Left lung (tissue), 10 donors: Measurements from ENCODE around the gene TAOK1. TPM values are rescaled to one million over a fixed set of nuclear protein-coding genes. Genes with fewer than 3 reads are reported as not detected.
"Not testable (repeated sequence)": the region's sequence is repeated elsewhere in the genome, so short reads cannot be mapped to it uniquely, and the experiment has no call there.

Source experiments
- ATAC-seq: fragments of 200-7000 bp; cut with Tn5 transposase; one replicate; pipeline ENCODE4 v1.9.1; 2020; ENCODE audit warnings: moderate library complexity
- DNase-seq, 4 donors: peaks; one replicate each; pipeline ENCODE4 v3.0.0-alpha.2; 2013 to 2020
- H3K27ac ChIP-seq, 2 donors: fragments of 200-600 bp; sonication (generic) in 1 of 2; one replicate each; pipeline versions ENCODE4 v1.5.0 to v1.8.0; 2020 to 2021
- H3K27me3 ChIP-seq, 2 donors: fragments of 200-600 bp; sonication (generic) in 1 of 2; one replicate each; pipeline versions ENCODE4 v1.5.0 to v1.8.0; 2020 to 2021
- H3K36me3 ChIP-seq, 2 donors: fragments of 200-600 bp; sonication (generic) in 1 of 2; one replicate each; pipeline versions ENCODE4 v1.5.0 to v1.8.0; 2020 to 2021
- H3K4me1 ChIP-seq, 2 donors: fragments of 200-600 bp; one replicate each; pipeline ENCODE4 v1.8.0; 2021
- H3K4me3 ChIP-seq, 2 donors: fragments of 200-600 bp; sonication (generic) in 1 of 2; one replicate each; pipeline versions ENCODE4 v1.5.0 to v1.8.0; 2020 to 2021; ENCODE audit warnings: mild to moderate bottlenecking in 1 of 2
- H3K9me3 ChIP-seq, 2 donors: fragments of 200-600 bp; sonication (generic) in 1 of 2; one replicate each; pipeline versions ENCODE4 v1.5.0 to v1.8.0; 2020 to 2021
- intact Hi-C, 2 donors: fragments of 100-400 bp; cut with DNase I; formaldehyde crosslinking; loops; one replicate each; pipeline versions ENCODE4 v1.11.2 to v1.14.2; 2022
- polyA plus RNA-seq, 6 donors: library from polyadenylated mRNA; unstranded; fragments of 120-200 nt; gene quantifications; one replicate each; pipeline ENCODE4 v1.2.1, GENCODE V29; 2013; ENCODE audit not compliant: insufficient read length in 6 of 6
- total RNA-seq, 2 donors: library from RNA; stranded (reverse); fragmentation: NEBNext Ultra II Directional; extraction: Animal tissue kit (Norgen Biotek cat#: 25700); gene quantifications; one replicate each; pipeline ENCODE4 v1.2.1, GENCODE V29; 2021
- TF ChIP-seq, protein P1 (sequence below), 2 donors: fragments of 200-600 bp; sonication (generic) in 1 of 2; IDR thresholded peaks; one replicate each; pipeline versions ENCODE4 v1.5.0 to v1.8.0; 2021; ENCODE audit warnings: antibody characterized with exemption in 2 of 2
- donor health status: DM: no; HTN: yes; CAD: no.
- donor health status: DM: no; HTN: no; CAD: no.

TAOK1 gene
- total and polyA plus RNA-seq, 8 donors, result 43.4 to 66.0 (median 46.3) TPM

DNA sequence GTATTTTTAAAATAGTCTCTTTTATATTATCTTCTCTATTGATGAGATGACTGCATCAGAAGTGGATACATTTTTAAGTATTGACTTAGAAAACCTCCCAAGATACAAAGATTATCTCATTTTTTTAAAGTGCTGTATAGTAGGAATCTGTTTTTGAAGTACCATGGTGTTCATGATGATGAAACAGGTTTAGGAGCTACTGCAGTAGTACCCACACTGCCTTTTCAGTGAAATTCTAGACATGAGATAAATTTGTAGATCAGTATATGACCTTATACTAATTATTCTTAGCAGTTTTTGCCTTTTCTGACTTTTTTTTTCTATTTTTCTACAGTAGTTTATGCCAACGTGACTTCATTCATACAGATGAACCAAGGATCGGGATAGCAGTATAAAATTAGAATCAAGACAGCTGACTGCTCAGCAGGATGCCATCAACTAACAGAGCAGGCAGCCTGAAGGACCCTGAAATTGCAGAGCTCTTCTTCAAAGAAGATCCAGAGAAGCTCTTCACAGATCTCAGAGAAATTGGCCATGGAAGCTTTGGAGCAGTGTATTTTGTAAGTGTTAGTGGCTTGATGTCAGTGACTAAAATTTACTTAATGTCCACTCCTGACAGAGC, 61.1 kb downstream of the TAOK1 start:
- TF ChIP-seq, protein P1, sequence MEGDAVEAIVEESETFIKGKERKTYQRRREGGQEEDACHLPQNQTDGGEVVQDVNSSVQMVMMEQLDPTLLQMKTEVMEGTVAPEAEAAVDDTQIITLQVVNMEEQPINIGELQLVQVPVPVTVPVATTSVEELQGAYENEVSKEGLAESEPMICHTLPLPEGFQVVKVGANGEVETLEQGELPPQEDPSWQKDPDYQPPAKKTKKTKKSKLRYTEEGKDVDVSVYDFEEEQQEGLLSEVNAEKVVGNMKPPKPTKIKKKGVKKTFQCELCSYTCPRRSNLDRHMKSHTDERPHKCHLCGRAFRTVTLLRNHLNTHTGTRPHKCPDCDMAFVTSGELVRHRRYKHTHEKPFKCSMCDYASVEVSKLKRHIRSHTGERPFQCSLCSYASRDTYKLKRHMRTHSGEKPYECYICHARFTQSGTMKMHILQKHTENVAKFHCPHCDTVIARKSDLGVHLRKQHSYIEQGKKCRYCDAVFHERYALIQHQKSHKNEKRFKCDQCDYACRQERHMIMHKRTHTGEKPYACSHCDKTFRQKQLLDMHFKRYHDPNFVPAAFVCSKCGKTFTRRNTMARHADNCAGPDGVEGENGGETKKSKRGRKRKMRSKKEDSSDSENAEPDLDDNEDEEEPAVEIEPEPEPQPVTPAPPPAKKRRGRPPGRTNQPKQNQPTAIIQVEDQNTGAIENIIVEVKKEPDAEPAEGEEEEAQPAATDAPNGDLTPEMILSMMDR (IDR thresholded peaks at IDR 0.05), result no peak
- Histone ChIP-seq H3K4me3 (no peak overlapping the region), H3K27me3 (no peaks in the 10 kb centered on the region), H3K27ac (no peak overlapping the region), H3K9me3 (no peaks in the 10 kb centered on the region), H3K36me3 (peaks cover 0 to 41% of the 10 kb centered on the region in 2 donors), H3K4me1 (peaks cover 0 to 4% of the 10 kb centered on the region in 2 donors)
- no peak for ATAC-seq
- no peak for DNase-seq
- intact Hi-C loops, result no loop called here

DNA sequence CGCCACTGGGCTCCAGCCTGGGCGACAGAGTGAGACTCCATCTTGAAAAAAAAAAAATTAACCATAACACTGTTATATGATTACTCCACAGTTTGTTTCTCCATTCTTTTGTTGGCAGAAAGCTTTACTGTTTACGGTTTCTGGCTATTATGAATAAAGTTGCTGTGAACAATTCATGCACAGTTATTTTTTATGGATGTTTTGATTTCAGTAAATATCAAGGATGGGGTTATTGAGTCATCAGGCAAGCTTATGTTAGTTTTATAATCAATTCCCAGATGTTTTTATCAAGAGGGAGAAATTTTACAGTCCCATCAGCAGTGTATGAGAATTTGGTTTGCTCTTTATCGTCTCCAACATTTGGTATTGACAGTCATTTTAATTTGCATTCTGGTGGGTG, 67.9 kb downstream of the TAOK1 start:
- H3K4me3 ChIP-seq, result no peak overlapping the region
- intact Hi-C loops, result no loop called here
- ATAC-seq (no peak), DNase-seq (no peak)
- H3K36me3 ChIP-seq, result peaks cover 0 to 30% of the 10 kb centered on the region in 2 donors
- H3K27ac ChIP-seq, result no peak overlapping the region
- H3K9me3 ChIP-seq, result no peaks in the 10 kb centered on the region
- TF ChIP-seq, protein P1 (IDR thresholded peaks at IDR 0.05), result no peak
- H3K27me3 ChIP-seq, result no peaks in the 10 kb centered on the region
- H3K4me1 ChIP-seq, result peaks cover 0 to 13% of the 10 kb centered on the region in 2 donors

DNA sequence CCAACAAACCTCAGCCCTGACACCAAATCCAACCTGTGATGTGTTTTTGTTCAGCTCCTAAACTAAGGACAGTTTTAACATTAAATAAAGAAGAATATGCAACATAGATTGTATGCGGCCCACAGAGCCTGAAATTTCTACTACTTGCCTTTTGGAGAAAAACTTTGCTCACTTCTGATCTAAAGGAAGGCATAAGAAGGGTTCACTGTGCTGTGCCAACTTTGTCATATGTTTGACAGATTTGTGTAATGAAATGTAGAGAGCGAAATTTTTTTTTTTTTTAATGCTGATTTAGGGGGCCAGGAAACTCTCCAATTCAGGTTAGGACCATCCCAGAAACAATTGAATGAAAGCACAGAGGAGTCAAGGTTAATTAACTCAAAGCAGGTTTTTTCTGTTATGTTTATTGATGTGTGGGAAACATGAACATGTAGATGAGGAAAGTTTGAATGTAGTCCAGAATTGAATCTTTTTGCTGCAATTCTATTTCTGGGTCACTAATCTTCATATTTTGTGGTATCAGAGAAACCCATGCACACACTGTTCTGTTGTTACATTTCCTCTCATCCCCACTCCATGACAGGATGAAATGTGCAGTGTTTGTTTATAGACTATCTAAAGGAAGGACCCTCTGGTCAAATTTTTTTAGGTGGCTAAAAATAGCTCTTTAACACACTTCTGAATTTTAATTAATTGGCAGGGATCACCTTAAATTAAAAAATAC, 71.5 kb downstream of the TAOK1 start:
- ATAC-seq, result no peak
- intact Hi-C loops, result no loop called here
- Histone ChIP-seq H3K27ac (no peak overlapping the region), H3K36me3 (peaks cover 0 to 23% of the 10 kb centered on the region in 2 donors), H3K9me3 (no peaks in the 10 kb centered on the region), H3K4me1 (peaks cover 0 to 13% of the 10 kb centered on the region in 2 donors), H3K4me3 (no peak overlapping the region), H3K27me3 (no peaks in the 10 kb centered on the region)
- TF ChIP-seq, protein P1 (IDR thresholded peaks at IDR 0.05), result no peak
- no peak for DNase-seq

DNA sequence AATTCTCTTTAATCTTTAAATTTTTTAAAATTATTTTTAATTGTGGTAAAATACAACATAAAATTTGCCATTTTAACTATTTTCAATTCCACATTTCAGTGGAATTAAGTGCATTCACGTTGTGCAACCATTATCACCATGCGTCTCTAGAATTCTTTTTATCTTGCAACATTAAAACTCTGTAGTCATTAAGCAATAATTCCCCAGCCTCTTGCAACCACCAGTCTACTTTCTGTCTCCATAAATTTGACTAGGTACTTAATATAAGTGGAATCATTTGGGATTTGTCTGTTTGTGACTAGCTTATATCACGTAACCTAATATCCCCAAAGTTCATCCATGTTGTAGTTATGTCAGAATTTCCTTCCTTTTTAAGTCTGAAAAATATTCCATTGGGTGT, 79.1 kb downstream of the TAOK1 start:
- Histone ChIP-seq H3K27me3 (no peaks in the 10 kb centered on the region), H3K4me1 (no peaks in the 10 kb centered on the region), H3K27ac (no peak overlapping the region), H3K4me3 (no peak overlapping the region), H3K36me3 (peaks cover 0 to 73% of the 10 kb centered on the region in 2 donors), H3K9me3 (no peaks in the 10 kb centered on the region)
- ATAC-seq, result no peak
- intact Hi-C loops, result no loop called here
- TF ChIP-seq, protein P1 (IDR thresholded peaks at IDR 0.05), result no peak
- no peak for DNase-seq

DNA sequence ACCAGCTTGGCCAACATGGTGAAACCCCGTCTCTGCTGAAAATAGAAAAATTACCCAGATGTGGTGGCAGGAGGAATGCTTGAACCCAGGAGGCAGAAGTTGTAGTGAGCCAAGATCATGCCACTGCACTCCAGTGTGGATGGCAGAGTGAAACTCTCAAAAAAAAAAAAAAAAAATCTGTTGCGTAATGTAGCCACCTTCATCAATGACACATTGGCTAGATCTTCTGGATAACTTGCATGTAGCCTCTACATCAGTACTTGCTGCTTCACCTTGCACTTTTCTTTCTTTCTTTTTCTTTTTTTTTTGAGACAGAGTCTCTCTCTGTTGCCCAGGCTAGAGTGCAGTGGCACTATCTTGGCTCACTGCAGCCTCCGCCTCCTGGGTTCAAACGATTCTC, 83.3 kb downstream of the TAOK1 start:
- intact Hi-C loops, result not testable (repeated sequence)

More for the DNA sequence above, 83.3 kb downstream of the TAOK1 start:
- not testable (repeated sequence) for H3K4me3 ChIP-seq, DNase-seq, H3K4me1 ChIP-seq, ATAC-seq, H3K27me3 ChIP-seq, H3K9me3 ChIP-seq, H3K27ac ChIP-seq
- H3K36me3 ChIP-seq, result peaks cover 2 to 63% of the 10 kb centered on the region in 2 donors
